HUES48 (cell line): ENCODE results near the gene GPSM1.

ENCODE experiments used
- H3K27ac ChIP-seq: one replicate; pipeline ENCODE4 v1.7.0; 2013; ENCODE audit warnings: low read depth, low read length, inconsistent platforms
- H3K27me3 ChIP-seq: 2 replicates; pipeline ENCODE4 v1.6.1; 2013; ENCODE audit warnings: mild to moderate bottlenecking, low read length; ENCODE audit not compliant: control insufficient read depth, insufficient read depth
- H3K36me3 ChIP-seq: 2 replicates; pipeline ENCODE4 v1.6.1; 2013; ENCODE audit warnings: low read length; ENCODE audit not compliant: control insufficient read depth, insufficient read depth
- H3K4me1 ChIP-seq: 2 replicates; pipeline ENCODE4 v1.6.1; 2013; ENCODE audit warnings: mild to moderate bottlenecking, low read length; ENCODE audit not compliant: control insufficient read depth, insufficient read depth
- H3K4me3 ChIP-seq: 2 replicates; pipeline ENCODE4 v1.5.1; 2013; ENCODE audit warnings: mild to moderate bottlenecking, low read depth, low read length
- H3K9ac ChIP-seq: 2 replicates; pipeline ENCODE4 v1.6.1; 2013; ENCODE audit warnings: mild to moderate bottlenecking, low read depth, low read length, moderate library complexity
- H3K9me3 ChIP-seq: 2 replicates; pipeline ENCODE4 v1.6.1; 2013; ENCODE audit warnings: low read length; ENCODE audit not compliant: control insufficient read depth, insufficient read depth

The GPSM1 gene

DNA sequence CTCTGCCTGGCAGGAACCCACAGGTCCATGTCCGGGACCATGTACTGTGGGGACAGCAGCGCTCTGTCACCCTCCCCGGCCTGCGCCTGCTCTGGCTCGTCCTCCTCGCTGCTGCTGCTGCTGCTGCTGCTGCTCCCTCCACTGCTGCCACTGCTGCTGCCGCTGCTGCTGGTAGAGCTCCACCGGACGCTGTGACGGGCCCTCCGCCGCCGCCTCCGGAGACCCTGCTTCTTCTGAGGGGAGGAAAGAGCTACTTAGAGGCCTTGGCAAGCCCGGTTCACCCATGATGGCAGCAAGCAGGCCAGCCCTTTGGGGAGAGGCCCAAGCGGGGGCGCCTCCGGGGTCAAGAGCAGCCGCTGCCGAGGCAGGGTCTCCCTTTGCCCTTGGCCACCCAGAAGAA, 56.1 kb downstream of the GPSM1 start:
- no peaks in the 10 kb centered on the region for H3K9me3 ChIP-seq
- H3K9ac ChIP-seq: no peak overlapping the region
- H3K27ac ChIP-seq: no peak overlapping the region
- H3K36me3 ChIP-seq: peaks cover 92% of the 10 kb centered on the region
- no peaks in the 10 kb centered on the region for H3K27me3 ChIP-seq
- no peaks in the 10 kb centered on the region for H3K4me1 ChIP-seq
- H3K4me3 ChIP-seq: no peak overlapping the region

DNA sequence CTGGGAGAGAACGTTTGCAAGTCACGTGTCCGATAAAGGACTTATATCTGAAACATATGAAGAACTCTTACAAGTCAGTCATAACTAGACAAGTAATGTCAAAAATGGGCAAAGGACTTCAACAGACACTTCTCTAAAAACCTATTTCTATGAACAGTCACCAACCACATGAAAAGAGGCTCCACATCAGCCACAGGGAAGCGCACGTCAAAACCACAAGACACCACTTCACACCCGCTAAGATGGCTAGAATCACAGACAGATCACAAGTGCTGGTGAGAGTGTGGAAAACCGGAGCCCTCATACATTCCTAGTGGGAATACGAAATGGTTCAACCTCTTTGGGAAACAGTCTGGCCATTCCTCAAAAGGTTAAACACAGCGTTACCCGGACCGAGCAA, 57.7 kb downstream of the GPSM1 start:
- Histone ChIP-seq H3K4me1 (no peaks in the 10 kb centered on the region), H3K27ac (no peak overlapping the region), H3K9me3 (no peaks in the 10 kb centered on the region), H3K27me3 (no peaks in the 10 kb centered on the region), H3K4me3 (no peak overlapping the region), H3K9ac (no peak overlapping the region), H3K36me3 (peaks cover 94% of the 10 kb centered on the region)

- H3K4me3 ChIP-seq: no peak overlapping the region
- H3K9ac ChIP-seq: no peak overlapping the region
- H3K4me1 ChIP-seq: no peaks in the 10 kb centered on the region
- H3K9me3 ChIP-seq: no peaks in the 10 kb centered on the region
- peaks cover 90% of the 10 kb centered on the region for H3K36me3 ChIP-seq
- no peak overlapping the region for H3K27ac ChIP-seq
- H3K27me3 ChIP-seq: no peaks in the 10 kb centered on the region
These were observed 58.7 kb downstream of the GPSM1 start for GRCh38 chr9:136386018-136386417.

- no peaks in the 10 kb centered on the region for H3K9me3 ChIP-seq
- no peak overlapping the region for H3K4me3 ChIP-seq
- no peaks in the 10 kb centered on the region for H3K4me1 ChIP-seq
- no peak overlapping the region for H3K9ac ChIP-seq
- H3K36me3 ChIP-seq: peaks cover 90% of the 10 kb centered on the region
- no peaks in the 10 kb centered on the region for H3K27me3 ChIP-seq
- no peak overlapping the region for H3K27ac ChIP-seq
These were observed 59.9 kb downstream of the GPSM1 start for GRCh38 chr9:136387217-136387616.

GRCh38 chr9:136389396-136389795, 62.1 kb downstream of the GPSM1 start:
- Histone ChIP-seq H3K4me1 (no peaks in the 10 kb centered on the region), H3K36me3 (peaks cover 91% of the 10 kb centered on the region), H3K4me3 (no peak overlapping the region), H3K27me3 (no peaks in the 10 kb centered on the region), H3K9ac (no peak overlapping the region), H3K9me3 (no peaks in the 10 kb centered on the region), H3K27ac (no peak overlapping the region)

DNA sequence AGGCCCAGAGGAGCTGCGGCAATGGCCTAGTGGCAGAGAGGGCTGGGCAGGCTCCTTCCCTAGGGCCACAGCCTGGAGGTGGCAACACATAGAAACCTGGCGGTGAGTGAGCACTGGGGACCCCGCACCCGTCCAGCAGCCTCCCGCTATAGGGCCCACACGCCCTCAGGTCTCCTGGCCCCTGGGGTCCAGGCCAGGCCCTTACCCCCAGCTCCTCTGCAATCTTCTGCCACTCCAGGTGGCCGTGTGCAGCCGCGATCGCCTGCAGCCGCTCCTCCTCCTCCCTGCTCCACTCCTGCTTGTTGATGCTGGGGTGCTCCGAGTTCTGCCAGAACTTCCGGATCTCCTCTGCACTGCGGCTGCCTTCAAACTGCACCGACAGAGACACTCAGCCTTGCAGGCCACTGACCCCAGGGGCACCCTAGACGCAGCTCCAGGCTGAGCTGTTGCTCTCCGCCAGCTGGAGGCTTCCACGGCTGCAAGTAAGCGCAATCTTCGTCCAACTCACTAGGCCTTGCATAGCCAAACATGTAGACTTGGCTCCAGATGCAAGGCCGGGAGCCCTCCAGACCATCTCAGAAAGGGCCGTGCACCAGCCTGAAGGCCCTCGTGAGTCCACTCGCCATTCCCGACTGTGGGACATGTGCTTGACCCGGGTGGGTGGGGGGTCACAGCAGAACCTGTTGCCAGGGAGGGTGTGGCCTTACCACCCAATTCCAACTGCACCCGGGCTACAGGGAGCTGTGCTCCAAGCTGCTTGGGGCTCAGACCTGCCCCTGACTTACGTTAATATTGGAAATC, 64.6 kb downstream of the GPSM1 start:
- Histone ChIP-seq H3K36me3 (peaks cover 95% of the 10 kb centered on the region), H3K4me3 (no peak overlapping the region), H3K9ac (no peak overlapping the region), H3K27ac (no peak overlapping the region), H3K27me3 (no peaks in the 10 kb centered on the region), H3K9me3 (no peaks in the 10 kb centered on the region), H3K4me1 (no peaks in the 10 kb centered on the region)

- Histone ChIP-seq H3K4me3 (no peak overlapping the region), H3K36me3 (peaks cover 93% of the 10 kb centered on the region), H3K9me3 (no peaks in the 10 kb centered on the region), H3K9ac (no peak overlapping the region), H3K27me3 (no peaks in the 10 kb centered on the region), H3K27ac (no peak overlapping the region), H3K4me1 (no peaks in the 10 kb centered on the region)
These were observed 65.5 kb downstream of the GPSM1 start for GRCh38 chr9:136392538-136393449.

DNA sequence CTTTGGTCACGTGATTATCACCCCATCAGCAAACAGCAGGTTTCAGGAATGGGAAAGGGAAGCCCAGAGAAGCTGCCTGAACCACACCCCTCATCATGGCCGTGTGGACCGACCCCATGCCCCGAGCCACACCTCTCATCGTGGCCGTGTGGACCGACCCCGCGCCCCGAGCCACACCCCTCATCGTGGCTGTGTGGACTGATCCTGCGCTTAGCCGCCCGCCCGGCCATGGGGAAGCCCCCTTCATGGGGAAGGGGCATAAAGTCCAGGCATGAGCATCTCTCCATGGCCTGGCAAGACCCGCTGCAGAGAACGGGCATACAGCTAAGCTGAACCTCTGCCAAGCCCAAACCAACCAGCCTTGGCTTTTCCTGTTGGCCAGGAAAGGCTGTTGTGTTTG, 66.2 kb downstream of the GPSM1 start:
- H3K36me3 ChIP-seq: peaks cover 93% of the 10 kb centered on the region
- no peak overlapping the region for H3K4me3 ChIP-seq
- no peak overlapping the region for H3K9ac ChIP-seq
- H3K27ac ChIP-seq: no peak overlapping the region
- H3K27me3 ChIP-seq: no peaks in the 10 kb centered on the region
- H3K4me1 ChIP-seq: no peaks in the 10 kb centered on the region
- H3K9me3 ChIP-seq: no peaks in the 10 kb centered on the region

GRCh38 chr9:136394312-136395019, 67.1 kb downstream of the GPSM1 start:
- H3K27ac ChIP-seq: no peak overlapping the region
- peaks cover 5% of the 10 kb centered on the region; the same call in 1 of the 2 replicates for H3K4me1 ChIP-seq
- no peak overlapping the region for H3K9ac ChIP-seq
- peaks cover 88% of the 10 kb centered on the region for H3K36me3 ChIP-seq
- no peaks in the 10 kb centered on the region for H3K27me3 ChIP-seq
- no peak overlapping the region for H3K4me3 ChIP-seq
- no peaks in the 10 kb centered on the region for H3K9me3 ChIP-seq

DNA sequence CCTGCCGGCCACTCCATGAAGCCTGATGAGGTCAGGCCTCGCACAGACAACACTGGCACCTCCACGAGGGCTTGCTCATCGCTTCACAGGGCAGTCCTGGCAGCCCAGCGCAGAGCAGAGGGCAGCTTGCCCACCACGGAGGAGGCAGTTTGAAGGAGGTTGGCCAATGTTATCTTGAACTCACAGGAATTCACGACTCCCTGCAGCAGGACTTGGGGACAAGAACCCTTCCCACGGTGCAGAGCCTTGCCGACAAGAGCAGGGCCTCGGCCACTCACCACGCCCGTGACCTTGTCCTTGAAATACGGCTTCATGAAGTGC, 67.6 kb downstream of the GPSM1 start:
- H3K4me1 ChIP-seq: peaks cover 5% of the 10 kb centered on the region; the same call in 1 of the 2 replicates
- no peak overlapping the region for H3K27ac ChIP-seq
- H3K4me3 ChIP-seq: no peak overlapping the region
- H3K9ac ChIP-seq: no peak overlapping the region
- H3K36me3 ChIP-seq: peaks cover 82% of the 10 kb centered on the region
- H3K9me3 ChIP-seq: no peaks in the 10 kb centered on the region
- no peaks in the 10 kb centered on the region for H3K27me3 ChIP-seq
